K562 (cell line): ENCODE data around the gene PGAP2. TPM values are rescaled to one million over a fixed set of nuclear protein-coding genes. Genes with fewer than 3 reads are reported as not detected.

Experiments used
- ELF2 ChIP-seq: fragments of 250-450 bp; sonication (Bioruptor Pico); IDR thresholded peaks from 2 replicates; pipeline ENCODE4 v1.5.0; 2021; ENCODE audit warnings: mild to moderate bottlenecking
- EP300 ChIP-seq: IDR thresholded peaks from 2 replicates; pipeline ENCODE4 v1.6.1; 2012; ENCODE audit warnings: low read length, improper control_type of control experiment
- FOXA3 ChIP-seq, 2 experiments: fragments of 450-650 bp in 1 of 2; sonication (generic) in 1 of 2; formaldehyde crosslinking; IDR thresholded peaks in 1 of 2; conservative IDR thresholded peaks in 1 of 2; 2 replicates each; pipeline versions ENCODE4 v1.4.0 to v1.8.0; 2020 to 2022; ENCODE audit warnings: mild to moderate bottlenecking in 2 of 2, missing genetic modification reagents in 1 of 2
- HDAC2 ChIP-seq: fragments of 450-650 bp; IDR thresholded peaks from 2 replicates; pipeline ENCODE4 v1.6.1; 2016; ENCODE audit warnings: mild to moderate bottlenecking
- HMG20A ChIP-seq: fragments of 450-650 bp; formaldehyde crosslinking; conservative IDR thresholded peaks from 2 replicates; pipeline ENCODE4 v1.4.0; 2020; ENCODE audit warnings: mild to moderate bottlenecking, mixed read lengths
- HOXB6 ChIP-seq: fragments of 250-450 bp; sonication (Bioruptor Pico); IDR thresholded peaks from 2 replicates; pipeline ENCODE4 v1.5.1; 2022; ENCODE audit warnings: mild to moderate bottlenecking, borderline replicate concordance
- MAFK ChIP-seq: IDR thresholded peaks from 2 replicates; pipeline ENCODE4 v1.6.1; 2011; ENCODE audit warnings: low read length, improper control_type of control experiment
- PKNOX1 ChIP-seq: fragments of 450-650 bp; IDR thresholded peaks from 2 replicates; pipeline ENCODE4 v1.6.1; 2016
- PPARD ChIP-seq: fragments of 250-450 bp; sonication (Bioruptor Pico); IDR thresholded peaks from 2 replicates; pipeline ENCODE4 v1.8.0; 2022; ENCODE audit warnings: inconsistent platforms, mild to moderate bottlenecking, moderate library complexity
- RBFOX2 ChIP-seq: fragments of 200-400 bp; formaldehyde crosslinking; IDR thresholded peaks from 2 replicates; pipeline ENCODE4 v1.6.1; 2017; ENCODE audit warnings: low read depth, mild to moderate bottlenecking, low read length, moderate library complexity
- SMARCA4 ChIP-seq: fragments of 450-650 bp; IDR thresholded peaks from 2 replicates; pipeline ENCODE4 v1.6.1; 2016
- SMARCE1 ChIP-seq: fragments of 450-650 bp; IDR thresholded peaks from 2 replicates; pipeline ENCODE4 v1.7.1; 2016; ENCODE audit warnings: mild to moderate bottlenecking
- SMC3 ChIP-seq: conservative IDR thresholded peaks from 2 replicates; pipeline ENCODE4 v1.6.1; 2011; ENCODE audit warnings: low read depth, low read length, improper control_type of control experiment; ENCODE audit not compliant: insufficient read depth
- SREBF1 ChIP-seq: fragments of 150-350 bp; IDR thresholded peaks from 2 replicates; pipeline ENCODE4 v1.6.1; 2014; ENCODE audit warnings: antibody characterized with exemption, low read depth, low read length, borderline replicate concordance
- TOE1 ChIP-seq, 2 experiments: fragments of 450-650 bp in 1 of 2; sonication (generic) in 1 of 2; formaldehyde crosslinking in 1 of 2; IDR thresholded peaks; 2 replicates each; pipeline versions ENCODE4 v1.7.1 to v1.8.0; 2016 to 2022; ENCODE audit warnings: borderline replicate concordance in 2 of 2, mild to moderate bottlenecking in 2 of 2, antibody characterized with exemption in 1 of 2, inconsistent platforms in 1 of 2, low read depth in 1 of 2, missing genetic modification reagents in 1 of 2, moderate library complexity in 1 of 2
- TRIM28 ChIP-seq: fragments of 450-650 bp; IDR thresholded peaks from 2 replicates; pipeline ENCODE4 v1.6.1; 2017
- ZNF165 ChIP-seq: fragments of 250-450 bp; sonication (Bioruptor Pico); IDR thresholded peaks from 2 replicates; pipeline ENCODE4 v1.4.0; 2020; ENCODE audit warnings: borderline replicate concordance
- ZNF583 ChIP-seq: fragments of 250-450 bp; sonication (Bioruptor Pico); IDR thresholded peaks from 2 replicates; pipeline ENCODE4 v1.4.0; 2020
- polyA plus RNA-seq, 8 experiments: library from polyadenylated mRNA; depleted of rRNA in 4 of 8; stranded (reverse) in 5 of 8; unstranded in 3 of 8; fragments of >200 nt; fragmentation: Nextera tagmentation in 2 of 8; fragmentation: Illumina TruSeq in 1 of 8; extraction: Ambion mirVana in 2 of 8; extraction: Trizol in 1 of 8; gene quantifications; 2 replicates each; pipeline versions ENCODE4 v1.2.1 to v1.2.3, GENCODE V29; 2011 to 2014; ENCODE audit warnings: inconsistent platforms in 1 of 8, missing spikeins in 1 of 8
- total RNA-seq, 7 experiments: library from RNA; depleted of rRNA in 6 of 7; stranded (reverse); fragments of >200 nt in 6 of 7; fragmentation: Illumina TruSeq in 2 of 7; extraction: Trizol in 2 of 7; gene quantifications; 2 replicates each; pipeline versions ENCODE4 v1.2.1 to v1.2.3, GENCODE V29; 2011 to 2021; ENCODE audit warnings: low replicate concordance in 1 of 7
- TF ChIP-seq, protein P1 (sequence below): fragments of 450-650 bp; IDR thresholded peaks from 2 replicates; pipeline ENCODE4 v1.6.1; 2018; ENCODE audit not compliant: partially characterized antibody
- TF ChIP-seq, protein P2 (sequence below): fragments of 450-650 bp; IDR thresholded peaks from 2 replicates; pipeline ENCODE4 v1.6.1; 2018; ENCODE audit warnings: mild to moderate bottlenecking, low read depth; ENCODE audit not compliant: partially characterized antibody

Gene PGAP2
- total and polyA plus RNA-seq, 9 of the 15 experiments (the other 6 are each of a cell fraction or from before 2014, with no cell fraction given), result 17.9 to 47.2 (median 33.7) TPM

- TF ChIP-seq TOE1 (IDR thresholded peaks at IDR 0.05; ENCODE audit: borderline replicate concordance), result peak; percentile 32; the same call in 1 of the 2 replicates
- TF ChIP-seq TOE1 (CRISPR knock-in tag; IDR thresholded peaks at IDR 0.05; ENCODE audit: borderline replicate concordance, low read depth), result no peak
- no peak for TF ChIP-seq PPARD
- TF ChIP-seq PKNOX1, result no peak
- peak; percentile 88 for TF ChIP-seq SMC3
- TF ChIP-seq MAFK, result no peak
- TF ChIP-seq TRIM28, result 0 out of 2 replicates have a peak, but pooled peaks have one; percentile 47
- 0 out of 2 replicates have a peak, but pooled peaks have one; percentile 14 for TF ChIP-seq SMARCA4
- TF ChIP-seq ELF2 (CRISPR knock-in tag), result no peak
- TF ChIP-seq SREBF1, result no peak
- no peak; the same call in 1 of the 2 replicates for TF ChIP-seq EP300
- peak; percentile 68; the same call in 1 of the 2 replicates for TF ChIP-seq HDAC2
- TF ChIP-seq, protein P1, sequence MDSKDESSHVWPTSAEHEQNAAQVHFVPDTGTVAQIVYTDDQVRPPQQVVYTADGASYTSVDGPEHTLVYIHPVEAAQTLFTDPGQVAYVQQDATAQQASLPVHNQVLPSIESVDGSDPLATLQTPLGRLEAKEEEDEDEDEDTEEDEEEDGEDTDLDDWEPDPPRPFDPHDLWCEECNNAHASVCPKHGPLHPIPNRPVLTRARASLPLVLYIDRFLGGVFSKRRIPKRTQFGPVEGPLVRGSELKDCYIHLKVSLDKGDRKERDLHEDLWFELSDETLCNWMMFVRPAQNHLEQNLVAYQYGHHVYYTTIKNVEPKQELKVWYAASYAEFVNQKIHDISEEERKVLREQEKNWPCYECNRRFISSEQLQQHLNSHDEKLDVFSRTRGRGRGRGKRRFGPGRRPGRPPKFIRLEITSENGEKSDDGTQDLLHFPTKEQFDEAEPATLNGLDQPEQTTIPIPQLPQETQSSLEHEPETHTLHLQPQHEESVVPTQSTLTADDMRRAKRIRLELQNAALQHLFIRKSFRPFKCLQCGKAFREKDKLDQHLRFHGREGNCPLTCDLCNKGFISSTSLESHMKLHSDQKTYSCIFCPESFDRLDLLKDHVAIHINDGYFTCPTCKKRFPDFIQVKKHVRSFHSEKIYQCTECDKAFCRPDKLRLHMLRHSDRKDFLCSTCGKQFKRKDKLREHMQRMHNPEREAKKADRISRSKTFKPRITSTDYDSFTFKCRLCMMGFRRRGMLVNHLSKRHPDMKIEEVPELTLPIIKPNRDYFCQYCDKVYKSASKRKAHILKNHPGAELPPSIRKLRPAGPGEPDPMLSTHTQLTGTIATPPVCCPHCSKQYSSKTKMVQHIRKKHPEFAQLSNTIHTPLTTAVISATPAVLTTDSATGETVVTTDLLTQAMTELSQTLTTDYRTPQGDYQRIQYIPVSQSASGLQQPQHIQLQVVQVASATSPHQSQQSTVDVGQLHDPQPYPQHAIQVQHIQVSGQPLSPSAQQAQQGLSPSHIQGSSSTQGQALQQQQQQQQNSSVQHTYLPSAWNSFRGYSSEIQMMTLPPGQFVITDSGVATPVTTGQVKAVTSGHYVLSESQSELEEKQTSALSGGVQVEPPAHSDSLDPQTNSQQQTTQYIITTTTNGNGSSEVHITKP, result no peak
- 0 out of 2 replicates have a peak, but pooled peaks have one; percentile 35 for TF ChIP-seq SMARCE1
- no peak for TF ChIP-seq HOXB6 (CRISPR knock-in tag)
- TF ChIP-seq, protein P2, sequence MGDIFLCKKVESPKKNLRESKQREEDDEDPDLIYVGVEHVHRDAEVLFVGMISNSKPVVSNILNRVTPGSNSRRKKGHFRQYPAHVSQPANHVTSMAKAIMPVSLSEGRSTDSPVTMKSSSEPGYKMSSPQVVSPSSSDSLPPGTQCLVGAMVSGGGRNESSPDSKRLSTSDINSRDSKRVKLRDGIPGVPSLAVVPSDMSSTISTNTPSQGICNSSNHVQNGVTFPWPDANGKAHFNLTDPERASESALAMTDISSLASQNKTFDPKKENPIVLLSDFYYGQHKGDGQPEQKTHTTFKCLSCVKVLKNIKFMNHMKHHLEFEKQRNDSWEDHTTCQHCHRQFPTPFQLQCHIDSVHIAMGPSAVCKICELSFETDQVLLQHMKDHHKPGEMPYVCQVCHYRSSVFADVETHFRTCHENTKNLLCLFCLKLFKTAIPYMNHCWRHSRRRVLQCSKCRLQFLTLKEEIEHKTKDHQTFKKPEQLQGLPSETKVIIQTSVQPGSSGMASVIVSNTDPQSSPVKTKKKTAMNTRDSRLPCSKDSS, result no peak
- no peak for TF ChIP-seq ZNF583 (CRISPR knock-in tag)
- TF ChIP-seq ZNF165 (CRISPR knock-in tag), result no peak
- TF ChIP-seq RBFOX2, result peak; percentile 78
- no peak for TF ChIP-seq HMG20A
- no peak for TF ChIP-seq FOXA3 (CRISPR knock-in tag; conservative IDR thresholded peaks at IDR 0.05 in 1 of 2, IDR thresholded peaks at IDR 0.05 in 1 of 2)
Observed at GRCh38 chr11:3841426-3842350, 33.3 kb downstream of the PGAP2 start (continued).
